ENCODE results near the gene CNTROB. TPM values are rescaled to one million over a fixed set of nuclear protein-coding genes. Genes with fewer than 3 reads are reported as not detected.

Gene CNTROB
- total RNA-seq, 1 experiment from 2014 or later = 30.1 TPM

GRCh38 chr17:7883781-7884386, 48.1 kb upstream of the CNTROB start:
- Mint-ChIP-seq H3K27ac (peak overlapping the region in 1 of 3 experiments; percentile 55; a peak in 1 of 7 replicates), H3K27me3 (ENCODE audit: low read depth) (no peaks in the 10 kb centered on the region; the same call in none of the 2 replicates), H3K4me3 (peak overlapping the region; percentile 60 to 75), H3K4me1 (peaks cover 0 to 3% of the 10 kb centered on the region in 2 experiments; a peak in 3 of 4 replicates), H3K9me3 (no peaks in the 10 kb centered on the region), H3K36me3 (ENCODE audit: insufficient read depth in 1 of 3, low read depth in 3 of 3) (peaks cover 0 to 4% (median 0%) of the 10 kb centered on the region in 3 experiments; a peak in 1 of 7 replicates)
- TF ChIP-seq CTCF (conservative IDR thresholded peaks at IDR 0.05) = no peak
- Histone ChIP-seq H4K91ac (ENCODE audit: insufficient read length, low read depth, low read length) (no peak overlapping the region), H2BK120ac (ENCODE audit: low read depth, low read length, poor library complexity, severe bottlenecking) (no peak overlapping the region), H2BK20ac (ENCODE audit: low read depth, low read length, poor library complexity, severe bottlenecking) (no peak overlapping the region), H2BK5ac (ENCODE audit: insufficient read length, low read length) (no peak overlapping the region), H3K18ac (ENCODE audit: insufficient read length, low read depth, low read length) (no peak overlapping the region), H3K14ac (ENCODE audit: insufficient read depth, low read length) (no peak overlapping the region), H2BK12ac (ENCODE audit: insufficient read length, low read depth, low read length) (no peak overlapping the region), H3K9me3 (ENCODE audit: control insufficient read depth, low read depth, low read length) (no peaks in the 10 kb centered on the region), H3K23ac (ENCODE audit: insufficient read length, low read depth, low read length) (no peak overlapping the region), H2AFZ (ENCODE audit: low read length) (no peak overlapping the region), H3K4me2 (ENCODE audit: insufficient read depth, insufficient read length, low read length) (no peak overlapping the region), H4K20me1 (ENCODE audit: control insufficient read depth, insufficient read depth, insufficient read length) (no peaks in the 10 kb centered on the region), H3K27ac (ENCODE audit: insufficient read length, low read depth, low read length) (no peak overlapping the region), H2BK15ac (ENCODE audit: low read depth, low read length) (no peak overlapping the region), H3T11ph (ENCODE audit: low read length) (no peak overlapping the region), H4K8ac (replicated peaks; ENCODE audit: insufficient read length, low read depth, low read length) (no peak overlapping the region), H4K5ac (ENCODE audit: insufficient read length, low read depth, low read length) (no peak overlapping the region), H3K9ac (ENCODE audit: extremely low read depth, insufficient read length, low read length) (no peak overlapping the region), H2AK5ac (ENCODE audit: insufficient read length, low read length) (no peak overlapping the region), H3K79me1 (ENCODE audit: insufficient read depth, low read depth, low read length, poor library complexity, severe bottlenecking) (no peaks in the 10 kb centered on the region), H3K4me1 (ENCODE audit: insufficient read depth, low read length) (no peaks in the 10 kb centered on the region), H3K23me2 (ENCODE audit: insufficient read length, low read depth, low read length, poor library complexity, severe bottlenecking) (peaks cover 28% of the 10 kb centered on the region), H3K56ac (ENCODE audit: insufficient read length, low read depth, low read length) (no peak overlapping the region), H3K79me2 (ENCODE audit: insufficient read depth, low read length) (no peaks in the 10 kb centered on the region), H3K27me3 (ENCODE audit: insufficient read depth, low read length) (no peaks in the 10 kb centered on the region; the same call in 1 of the 2 replicates), H3K4ac (ENCODE audit: low read depth, low read length) (no peak overlapping the region)
- peak; percentile 5 for DNase-seq
- no CpG with 5 or more reads among the region's 3 CpGs for WGBS (ENCODE audit: extremely low coverage, insufficient read length, low lambda C conversion rate)

Data from H9 (cell line).